HG03457 (cell line): ENCODE measurements around the gene OTOL1.

Experiments
- ATAC-seq: cut with Tn5 transposase; IDR thresholded peaks from one replicate; pipeline ENCODE4 v1.9.1; 2021; ENCODE audit warnings: moderate number of reproducible peaks; ENCODE audit not compliant: unreplicated experiment

Gene OTOL1

GRCh38 chr3:161540594-161540993, 44.0 kb downstream of the OTOL1 start:
- no peak for ATAC-seq

GRCh38 chr3:161545824-161546223, 49.2 kb downstream of the OTOL1 start:
- ATAC-seq = no peak

DNA sequence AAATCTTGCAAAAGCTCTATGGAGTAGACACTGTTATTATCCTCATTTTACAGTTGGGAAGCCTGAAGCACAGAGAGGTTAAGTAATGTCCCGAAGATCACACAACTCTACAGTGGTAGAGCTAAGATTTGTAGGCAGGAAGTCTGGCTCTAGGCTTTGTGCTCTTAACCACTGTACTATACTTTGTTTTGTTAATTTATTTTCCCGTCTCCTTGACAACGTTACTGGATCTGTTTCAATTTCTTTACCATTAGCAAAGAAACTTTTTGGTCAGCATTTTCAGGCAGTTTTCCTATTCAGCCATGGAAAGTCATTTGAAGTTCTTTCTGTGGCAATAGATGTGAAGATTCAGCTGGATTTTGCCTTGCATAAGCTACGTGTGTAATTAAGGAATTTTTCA, 51.7 kb downstream of the OTOL1 start:
- no peak for ATAC-seq

DNA sequence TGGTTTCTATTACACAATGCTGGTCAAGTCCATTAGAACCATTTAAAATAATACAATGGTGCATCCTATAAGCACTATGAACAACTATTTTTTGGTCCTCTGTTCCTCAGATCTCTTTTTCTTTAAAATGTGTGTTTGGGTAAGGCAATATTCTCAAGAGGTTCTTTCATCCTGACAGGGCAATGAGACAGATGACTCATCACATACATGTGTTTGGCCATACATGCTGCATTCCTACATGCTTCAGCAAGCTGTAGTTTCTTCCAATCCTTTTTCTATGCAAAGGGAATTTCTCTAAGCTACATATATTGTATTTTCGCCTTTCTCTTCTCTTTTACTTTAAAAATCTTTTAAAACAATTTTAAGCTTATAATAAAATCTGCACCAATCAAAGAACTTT, 52.7 kb downstream of the OTOL1 start:
- ATAC-seq = no peak

DNA sequence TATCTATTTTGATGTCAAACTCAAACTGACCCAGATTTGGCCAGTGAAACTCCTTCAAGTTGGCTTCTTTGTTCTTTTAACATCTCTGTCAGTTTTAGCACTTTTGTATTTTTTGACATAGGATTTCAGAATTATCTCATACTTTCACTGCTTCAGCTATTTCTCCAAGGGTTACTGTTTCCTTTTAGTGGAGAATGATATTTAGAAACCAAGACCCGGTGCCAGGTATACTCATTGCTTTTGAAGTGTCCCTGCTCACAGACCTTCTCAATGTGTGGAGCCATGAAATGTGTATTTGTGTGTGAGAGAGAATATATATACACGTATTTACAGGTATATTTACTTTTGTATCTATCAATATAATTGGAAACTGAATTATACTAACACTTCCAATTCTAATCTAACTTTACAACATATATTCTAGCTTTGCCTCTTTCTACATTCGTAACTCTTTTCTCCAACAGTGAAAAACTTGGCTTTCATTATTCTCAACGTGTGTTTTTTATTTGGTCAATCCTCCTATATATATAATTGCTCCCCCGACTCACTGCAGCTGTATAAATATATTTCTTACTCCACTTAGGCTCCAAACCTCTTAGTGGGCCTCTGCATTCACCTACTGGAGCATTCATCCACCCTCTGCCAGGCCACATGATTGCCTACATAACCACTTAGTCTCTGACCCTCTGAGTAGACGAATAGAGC, 54.0 kb downstream of the OTOL1 start:
- no peak for ATAC-seq

- no peak for ATAC-seq
Measured at GRCh38 chr3:161551697-161552096, 55.1 kb downstream of the OTOL1 start.

DNA sequence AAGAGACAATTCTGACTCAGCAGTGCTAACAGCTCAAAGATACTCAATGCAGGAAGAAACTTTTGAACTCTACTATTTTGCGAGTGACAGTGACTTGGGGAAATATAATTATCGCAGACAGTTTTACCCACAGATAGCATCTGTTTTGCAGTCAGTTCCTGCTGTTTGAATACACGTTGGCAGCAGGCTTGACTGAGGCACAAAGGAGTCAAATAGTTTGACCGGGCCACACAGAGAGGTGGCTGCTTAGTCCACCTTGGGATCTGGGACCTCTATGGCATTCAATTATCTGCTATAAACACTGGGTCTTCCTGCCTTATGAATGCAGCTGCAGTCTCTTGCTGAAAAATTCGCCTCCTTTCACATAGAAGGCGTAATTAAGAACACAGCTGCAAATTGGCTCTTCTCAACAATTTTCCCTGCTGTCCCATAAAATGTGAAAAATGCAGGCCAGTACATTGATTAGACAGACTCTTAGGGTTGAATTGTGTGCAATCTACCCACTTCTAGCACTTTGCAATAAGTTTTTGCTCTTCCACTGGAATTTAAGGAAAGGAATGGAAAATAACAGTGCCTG, 56.5 kb downstream of the OTOL1 start:
- no peak for ATAC-seq
